ENCODE measurements around the gene FAM236A. TPM values are rescaled to one million over a fixed set of nuclear protein-coding genes. Genes with fewer than 3 reads are reported as not detected.

Gene FAM236A
- total RNA-seq, 1 donor from 2014 or later: not detected

Other genes with a start within 250 kb of the FAM236A start
- 9.2 and 9.9 TPM in 2 replicates for gene PHKA1, start 223.9 kb upstream of the FAM236A start, total RNA-seq
- not detected in 2 replicates for gene DMRTC1B, start 161.3 kb upstream of the FAM236A start, total RNA-seq
- gene FAM236B, start 155.5 kb upstream of the FAM236A start, total RNA-seq: not detected in 2 replicates
- not detected in 2 replicates for gene FAM236D, start 130.0 kb upstream of the FAM236A start, total RNA-seq
- not detected in 2 replicates for gene FAM236C, start 25.6 kb upstream of the FAM236A start, total RNA-seq
- gene DMRTC1, start 5.6 kb downstream of the FAM236A start, total RNA-seq: not detected in 2 replicates
- gene PABPC1L2B, start 64.7 kb downstream of the FAM236A start, total RNA-seq: not detected in 2 replicates
- not detected in 2 replicates for gene PABPC1L2A, start 141.3 kb downstream of the FAM236A start, total RNA-seq

Measured in activated CD4-positive, alpha-beta T cell treated with anti-CD3 and anti-CD28 coated beads, Interleukin-2, amount 10 ng/mL, durations not matched to agents 24 days and 14 days (primary cell).